ENCODE measurements around the gene DCAF5. TPM values are rescaled to one million over a fixed set of nuclear protein-coding genes. Genes with fewer than 3 reads are reported as not detected.

DCAF5 gene
- polyA plus RNA-seq, 1 donor (not counting 4 experiments of a cell fraction or from before 2014, with no cell fraction given), result 29.5 TPM

GRCh38 chr14:69096781-69097475 is 56.0 kb downstream of the DCAF5 start:
- Histone ChIP-seq H3K9me3 (ENCODE audit: control insufficient read depth, low read depth, low read length) (no peaks in the 10 kb centered on the region), H3K36me3 (ENCODE audit: control insufficient read depth in 2 of 2, extremely low read depth in 1 of 2, insufficient read depth in 2 of 2, low read length in 2 of 2) (peaks cover under 1 to 3% of the 10 kb centered on the region in 2 experiments), H3K9ac (ENCODE audit: control insufficient read depth, extremely low read depth, insufficient read depth, low read length) (no peak overlapping the region), H3K79me2 (ENCODE audit: control insufficient read depth, insufficient read depth, low read length) (no peaks in the 10 kb centered on the region), H4K20me1 (ENCODE audit: control insufficient read depth, extremely low read depth, insufficient read depth, low read length) (no peaks in the 10 kb centered on the region), H2AFZ (ENCODE audit: control insufficient read depth, low read length) (no peak overlapping the region), H3K27ac (ENCODE audit: control insufficient read depth, insufficient read depth, low read length) (no peak overlapping the region), H3K9me1 (ENCODE audit: control insufficient read depth, extremely low read depth, insufficient read depth, low read length) (no peaks in the 10 kb centered on the region), H3K4me2 (ENCODE audit: control insufficient read depth, extremely low read depth, insufficient read depth, low read depth, low read length) (no peak overlapping the region), H3K27me3 (ENCODE audit: control insufficient read depth, extremely low read depth, insufficient read depth, low read length) (no peaks in the 10 kb centered on the region), H3K4me1 (ENCODE audit: control insufficient read depth, extremely low read depth, insufficient read depth, low read length) (peaks cover 25% of the 10 kb centered on the region), H3K4me3 (ENCODE audit: control insufficient read depth in 2 of 3, extremely low read depth in 1 of 3, insufficient read depth in 2 of 3, low read depth in 1 of 3, low read length in 3 of 3) (no peak overlapping the region)
- DNase-seq (ENCODE audit: low read depth, low spot score), result no peak
- dilution Hi-C loops (cut with MboI; ENCODE audit: extremely low pct_ligation_motif_present, low sequenced_read_pairs), result no loop called here
- no peak for TF ChIP-seq CTCF (optimal IDR thresholded peaks at IDR 0.05 in 1 of 3, IDR thresholded peaks at IDR 0.05 in 1 of 3, conservative IDR thresholded peaks at IDR 0.05 in 1 of 3; ENCODE audit: extremely low read depth in 1 of 3, insufficient read depth in 2 of 3, low read length in 3 of 3)
- TF ChIP-seq EZH2 (IDR thresholded peaks at IDR 0.05; ENCODE audit: low read length), result no peak
- no peak for FAIRE-seq

GRCh38 chr14:69096246-69096645 is 56.7 kb downstream of the DCAF5 start:
- dilution Hi-C loops (cut with MboI; ENCODE audit: extremely low pct_ligation_motif_present, low sequenced_read_pairs), result no loop called here

More at GRCh38 chr14:69096246-69096645, 56.7 kb downstream of the DCAF5 start:
- Histone ChIP-seq H3K79me2 (ENCODE audit: control insufficient read depth, insufficient read depth, low read length) (no peaks in the 10 kb centered on the region), H3K9ac (ENCODE audit: control insufficient read depth, extremely low read depth, insufficient read depth, low read length) (no peak overlapping the region), H2AFZ (ENCODE audit: control insufficient read depth, low read length) (no peak overlapping the region), H3K4me3 (ENCODE audit: control insufficient read depth in 2 of 3, extremely low read depth in 1 of 3, insufficient read depth in 2 of 3, low read depth in 1 of 3, low read length in 3 of 3) (no peak overlapping the region), H3K4me2 (ENCODE audit: control insufficient read depth, extremely low read depth, insufficient read depth, low read depth, low read length) (no peak overlapping the region), H3K36me3 (ENCODE audit: control insufficient read depth in 2 of 2, extremely low read depth in 1 of 2, insufficient read depth in 2 of 2, low read length in 2 of 2) (peaks cover 4 to 5% of the 10 kb centered on the region in 2 experiments), H3K27ac (ENCODE audit: control insufficient read depth, insufficient read depth, low read length) (no peak overlapping the region), H3K9me3 (ENCODE audit: control insufficient read depth, low read depth, low read length) (no peaks in the 10 kb centered on the region), H3K9me1 (ENCODE audit: control insufficient read depth, extremely low read depth, insufficient read depth, low read length) (no peaks in the 10 kb centered on the region), H4K20me1 (ENCODE audit: control insufficient read depth, extremely low read depth, insufficient read depth, low read length) (no peaks in the 10 kb centered on the region), H3K4me1 (ENCODE audit: control insufficient read depth, extremely low read depth, insufficient read depth, low read length) (peaks cover 20% of the 10 kb centered on the region), H3K27me3 (ENCODE audit: control insufficient read depth, extremely low read depth, insufficient read depth, low read length) (no peaks in the 10 kb centered on the region)
- no peak for DNase-seq (ENCODE audit: low read depth, low spot score)
- FAIRE-seq, result no peak
- TF ChIP-seq CTCF (optimal IDR thresholded peaks at IDR 0.05 in 1 of 3, IDR thresholded peaks at IDR 0.05 in 1 of 3, conservative IDR thresholded peaks at IDR 0.05 in 1 of 3; ENCODE audit: extremely low read depth in 1 of 3, insufficient read depth in 2 of 3, low read length in 3 of 3) (no peak), EZH2 (IDR thresholded peaks at IDR 0.05; ENCODE audit: low read length) (no peak)
